ENCODE data around the gene NKD2.
"Not testable (repeated sequence)": the region's sequence is repeated elsewhere in the genome, so short reads cannot be mapped to it uniquely, and the experiment has no call there.

NKD2 gene

GRCh38 chr5:979100-979817 is 29.3 kb upstream of the NKD2 start:
- DNase-seq: no peak

GRCh38 chr5:980001-980588 is 28.5 kb upstream of the NKD2 start:
- DNase-seq: no peak

GRCh38 chr5:980966-981365 is 27.6 kb upstream of the NKD2 start:
- no peak for DNase-seq

- DNase-seq: no peak
Measured at GRCh38 chr5:981456-981855, 27.1 kb upstream of the NKD2 start.

GRCh38 chr5:982377-983237 is 26.0 kb upstream of the NKD2 start:
- no peak for DNase-seq

GRCh38 chr5:983238-983524 is 25.4 kb upstream of the NKD2 start:
- DNase-seq: no peak

- DNase-seq: no peak
Measured at GRCh38 chr5:983568-983967, 25.0 kb upstream of the NKD2 start.

- no peak for DNase-seq
Measured at GRCh38 chr5:984774-985173, 23.8 kb upstream of the NKD2 start.

- no peak for DNase-seq
Measured at GRCh38 chr5:987761-988160, 20.8 kb upstream of the NKD2 start.

GRCh38 chr5:988322-988721 is 20.3 kb upstream of the NKD2 start:
- DNase-seq: no peak

- DNase-seq: no peak
Measured at GRCh38 chr5:989961-990530, 18.6 kb upstream of the NKD2 start.

GRCh38 chr5:991472-992267 is 16.9 kb upstream of the NKD2 start:
- no peak for DNase-seq

- DNase-seq: no peak
Measured at GRCh38 chr5:994272-994607, 14.4 kb upstream of the NKD2 start.

- DNase-seq: no peak
Measured at GRCh38 chr5:994821-995220, 13.8 kb upstream of the NKD2 start.

GRCh38 chr5:995318-995717 is 13.3 kb upstream of the NKD2 start:
- DNase-seq: no peak

- peak; percentile 23 for DNase-seq
Measured at GRCh38 chr5:997001-997474, 11.6 kb upstream of the NKD2 start.

- no peak for DNase-seq
Measured at GRCh38 chr5:997711-998110, 10.9 kb upstream of the NKD2 start.

GRCh38 chr5:998246-999031 is 10.2 kb upstream of the NKD2 start:
- DNase-seq: no peak

- no peak for DNase-seq
Measured at GRCh38 chr5:999032-999501, 9.5 kb upstream of the NKD2 start.

GRCh38 chr5:999724-1000123 is 8.9 kb upstream of the NKD2 start:
- no peak for DNase-seq

- DNase-seq: no peak
Measured at GRCh38 chr5:1000329-1000728, 8.3 kb upstream of the NKD2 start.

GRCh38 chr5:1000831-1001230 is 7.8 kb upstream of the NKD2 start:
- DNase-seq: not testable (repeated sequence)

Data from kidney glomerular epithelial cell (primary cell).